MCF 10A (cell line): Measurements from ENCODE around the gene ZIC2. TPM values are rescaled to one million over a fixed set of nuclear protein-coding genes. Genes with fewer than 3 reads are reported as not detected.

Experiments
- BruUV-seq: library from RNA; stranded (reverse); fragments of 400-500 nt; replicated peaks from 2 replicates; lab custom pipeline; 2021; lab: Mats Ljungman, UMichigan
- CTCF ChIA-PET: fragments of 300-600 bp; sonication (Branson Sonifier 250); formaldehyde crosslinking; extraction: SDS; loops from one replicate; lab custom pipeline; 2021; ENCODE audit warnings: antibody characterized with exemption, inconsistent platforms; lab: Yijun Ruan, JAX
- POLR2A ChIA-PET: fragments of 300-600, 350-650 bp; sonication (Branson Sonifier 250); formaldehyde crosslinking; extraction: SDS; loops from one replicate; lab custom pipeline; 2020; ENCODE audit warnings: antibody characterized with exemption, inconsistent platforms; lab: Yijun Ruan, JAX
- DNase-seq: peaks from one replicate; pipeline ENCODE4 v3.0.0-alpha.2; 2018; ENCODE audit not compliant: unreplicated experiment
- H3K27ac Mint-ChIP-seq: one replicate; pipeline ENCODE4 v1.8.0; 2022; ENCODE audit warnings: mild to moderate bottlenecking, low read depth, mixed read lengths; ENCODE audit not compliant: unreplicated experiment
- H3K27me3 Mint-ChIP-seq: one replicate; pipeline ENCODE4 v1.8.0; 2022; ENCODE audit warnings: mixed read lengths; ENCODE audit not compliant: insufficient read depth, unreplicated experiment
- H3K36me3 Mint-ChIP-seq: one replicate; pipeline ENCODE4 v1.8.0; 2022; ENCODE audit warnings: mild to moderate bottlenecking, moderate library complexity, mixed read lengths; ENCODE audit not compliant: insufficient read depth, unreplicated experiment
- H3K4me1 Mint-ChIP-seq: one replicate; pipeline ENCODE4 v1.8.0; 2022; ENCODE audit warnings: mixed read lengths; ENCODE audit not compliant: insufficient read depth, unreplicated experiment
- H3K4me3 Mint-ChIP-seq: one replicate; pipeline ENCODE4 v1.8.0; 2022; ENCODE audit warnings: mild to moderate bottlenecking, moderate library complexity, mixed read lengths; ENCODE audit not compliant: unreplicated experiment
- H3K9me3 Mint-ChIP-seq: one replicate; pipeline ENCODE4 v1.8.0; 2022; ENCODE audit warnings: mixed read lengths; ENCODE audit not compliant: unreplicated experiment
- intact Hi-C: fragments of 100-400 bp; cut with micrococcal nuclease; formaldehyde crosslinking; loops from 2 replicates; pipeline ENCODE4 v1.14.1; 2022
- total RNA-seq: library from RNA; stranded (reverse); gene quantifications from 2 replicates; pipeline ENCODE4 v1.2.3, GENCODE V29; 2022
- TF ChIP-seq, protein P1 (sequence below): fragments of 200-600 bp; IDR thresholded peaks from one replicate; pipeline ENCODE4 v1.8.0; 2022; ENCODE audit warnings: antibody characterized with exemption, mild to moderate bottlenecking; ENCODE audit not compliant: unreplicated experiment

The ZIC2 gene
- total RNA-seq, 1 experiment from 2014 or later, result 8.2 TPM

DNA sequence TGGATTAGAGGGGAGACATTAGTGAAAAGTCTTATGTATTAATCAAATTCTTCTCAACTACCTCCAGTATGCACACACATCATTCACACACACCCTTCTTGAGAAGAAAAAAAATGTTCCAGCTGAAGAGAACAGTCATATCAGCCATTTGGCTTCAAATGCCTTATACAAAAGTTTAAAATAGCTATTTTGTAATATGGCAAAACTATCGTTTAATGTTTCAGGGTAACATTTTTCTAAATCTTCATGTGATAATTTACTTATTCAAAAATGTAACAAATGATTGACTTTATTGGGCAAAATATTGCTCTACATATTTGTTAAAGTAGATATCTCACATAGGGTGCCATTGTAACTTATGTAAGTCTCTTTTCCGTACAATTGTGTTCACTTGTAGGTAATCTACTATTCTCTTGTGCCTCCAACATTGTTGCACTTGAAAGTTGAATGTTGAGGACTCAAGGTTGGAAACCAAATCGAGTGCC lies 13.6 kb downstream of the ZIC2 start:
- Mint-ChIP-seq H3K36me3 (no peaks in the 10 kb centered on the region), H3K4me3 (no peak overlapping the region), H3K4me1 (peaks cover 13% of the 10 kb centered on the region), H3K27ac (no peak overlapping the region), H3K9me3 (no peaks in the 10 kb centered on the region), H3K27me3 (peaks cover 38% of the 10 kb centered on the region)
- BruUV-seq, result no TSS peak
- ChIA-PET POLR2A (interaction anchor here (0.7 kb wide), 1 partner anchor 19 kb away, joined by 3 read pairs; no protein-coding TSS in a partner anchor), CTCF (interaction anchor here (0.8 to 1.5 kb wide), 2 partner anchors 239 to 560 kb away, joined by 3 read pairs; no protein-coding TSS in a partner anchor)
- intact Hi-C loops, result no loop called here
- no peak for DNase-seq
- TF ChIP-seq, protein P1, sequence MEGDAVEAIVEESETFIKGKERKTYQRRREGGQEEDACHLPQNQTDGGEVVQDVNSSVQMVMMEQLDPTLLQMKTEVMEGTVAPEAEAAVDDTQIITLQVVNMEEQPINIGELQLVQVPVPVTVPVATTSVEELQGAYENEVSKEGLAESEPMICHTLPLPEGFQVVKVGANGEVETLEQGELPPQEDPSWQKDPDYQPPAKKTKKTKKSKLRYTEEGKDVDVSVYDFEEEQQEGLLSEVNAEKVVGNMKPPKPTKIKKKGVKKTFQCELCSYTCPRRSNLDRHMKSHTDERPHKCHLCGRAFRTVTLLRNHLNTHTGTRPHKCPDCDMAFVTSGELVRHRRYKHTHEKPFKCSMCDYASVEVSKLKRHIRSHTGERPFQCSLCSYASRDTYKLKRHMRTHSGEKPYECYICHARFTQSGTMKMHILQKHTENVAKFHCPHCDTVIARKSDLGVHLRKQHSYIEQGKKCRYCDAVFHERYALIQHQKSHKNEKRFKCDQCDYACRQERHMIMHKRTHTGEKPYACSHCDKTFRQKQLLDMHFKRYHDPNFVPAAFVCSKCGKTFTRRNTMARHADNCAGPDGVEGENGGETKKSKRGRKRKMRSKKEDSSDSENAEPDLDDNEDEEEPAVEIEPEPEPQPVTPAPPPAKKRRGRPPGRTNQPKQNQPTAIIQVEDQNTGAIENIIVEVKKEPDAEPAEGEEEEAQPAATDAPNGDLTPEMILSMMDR, result no peak

DNA sequence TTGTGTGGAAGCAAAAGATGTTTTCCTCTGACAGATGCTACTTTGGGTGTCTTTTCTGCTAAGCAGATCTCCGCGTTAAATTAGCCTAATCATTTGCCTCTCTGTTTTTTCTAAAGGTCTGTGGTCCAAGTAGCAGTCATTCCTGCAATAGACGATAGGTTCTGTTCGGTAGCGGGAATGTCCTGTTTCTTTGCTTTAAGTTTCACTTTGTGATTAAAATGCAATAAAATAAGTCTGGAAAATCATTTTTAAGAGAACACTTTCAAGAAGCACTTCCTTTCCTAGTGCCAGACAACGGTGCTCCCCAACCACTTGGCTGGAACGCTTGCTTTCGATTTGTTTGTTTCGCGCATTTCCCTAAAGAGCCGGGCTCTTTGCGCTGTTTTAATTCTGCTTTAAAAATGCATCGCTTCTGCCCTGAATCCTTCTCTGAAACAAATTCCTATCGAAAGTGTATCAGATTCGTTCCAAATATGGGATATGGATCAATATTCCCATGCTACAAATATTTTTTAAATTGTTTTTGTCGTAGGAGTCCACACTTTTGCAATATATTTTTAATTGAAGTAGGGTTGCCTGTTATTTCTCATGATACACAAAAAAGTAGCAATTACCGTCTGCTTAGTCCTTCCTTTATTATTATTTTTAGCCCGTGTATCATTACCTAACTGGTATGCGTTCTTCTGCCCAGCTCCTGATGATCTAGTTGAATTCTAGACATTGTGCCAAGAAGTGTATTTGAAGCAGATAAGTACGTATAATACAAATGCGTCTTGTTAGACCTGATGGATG lies 14.2 kb downstream of the ZIC2 start:
- Mint-ChIP-seq H3K27ac (no peak overlapping the region), H3K4me1 (peaks cover 13% of the 10 kb centered on the region), H3K36me3 (no peaks in the 10 kb centered on the region), H3K4me3 (no peak overlapping the region), H3K9me3 (no peaks in the 10 kb centered on the region), H3K27me3 (peaks cover 38% of the 10 kb centered on the region)
- DNase-seq, result no peak
- ChIA-PET CTCF (interaction anchor here (1.5 kb wide), 1 partner anchor 560 kb away, joined by 3 read pairs; no protein-coding TSS in a partner anchor), POLR2A (interaction anchor here (0.9 kb wide), 1 partner anchor 14 kb away, joined by 3 read pairs; the partner anchor contains the start of gene ZIC2)
- TF ChIP-seq, protein P1, result no peak
- BruUV-seq, result no TSS peak
- intact Hi-C loops, result no loop called here

DNA sequence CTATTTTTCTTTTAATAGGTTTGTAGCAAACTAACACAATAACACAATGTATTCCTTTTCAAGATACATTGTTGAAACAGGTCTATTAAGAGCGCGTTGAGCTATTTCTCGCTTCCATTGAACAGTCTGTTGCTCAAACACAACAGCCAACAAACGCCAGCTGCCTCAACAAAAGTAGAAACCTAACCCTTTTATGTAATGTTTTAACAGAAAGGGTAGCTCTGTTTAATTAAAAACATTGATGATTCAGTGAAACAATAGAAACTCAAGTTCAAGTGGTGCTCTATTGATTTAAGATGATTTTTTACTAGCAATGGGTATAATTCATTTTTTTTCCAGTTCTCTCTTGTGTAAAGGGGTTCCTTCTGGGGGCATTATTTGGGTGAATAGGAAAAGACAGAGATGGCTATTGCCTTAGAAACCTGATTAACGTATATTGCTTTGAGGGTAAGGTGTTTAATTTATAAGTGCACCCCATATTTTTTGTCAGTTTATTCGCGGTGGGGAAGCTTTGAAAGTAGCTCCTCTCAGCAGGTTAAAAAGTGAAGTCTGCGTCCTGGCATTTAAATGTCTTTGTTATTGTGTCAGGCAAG lies 14.9 kb downstream of the ZIC2 start:
- TF ChIP-seq, protein P1, result no peak
- POLR2A ChIA-PET, result interaction anchor here (0.6 to 0.9 kb wide), 2 partner anchors 15 to 527 kb away, joined by 3 read pairs; partner anchors contain the start of gene ZIC2
- H3K4me1 Mint-ChIP-seq, result peaks cover 13% of the 10 kb centered on the region
- DNase-seq, result no peak
- no peak overlapping the region for H3K4me3 Mint-ChIP-seq
- no peaks in the 10 kb centered on the region for H3K36me3 Mint-ChIP-seq
- CTCF ChIA-PET, result interaction anchor here (1.5 kb wide), 1 partner anchor 561 kb away, joined by 3 read pairs; no protein-coding TSS in a partner anchor
- no TSS peak for BruUV-seq
- H3K27ac Mint-ChIP-seq, result no peak overlapping the region
- no peaks in the 10 kb centered on the region for H3K9me3 Mint-ChIP-seq
- intact Hi-C loops, result no loop called here
- H3K27me3 Mint-ChIP-seq, result peaks cover 38% of the 10 kb centered on the region

DNA sequence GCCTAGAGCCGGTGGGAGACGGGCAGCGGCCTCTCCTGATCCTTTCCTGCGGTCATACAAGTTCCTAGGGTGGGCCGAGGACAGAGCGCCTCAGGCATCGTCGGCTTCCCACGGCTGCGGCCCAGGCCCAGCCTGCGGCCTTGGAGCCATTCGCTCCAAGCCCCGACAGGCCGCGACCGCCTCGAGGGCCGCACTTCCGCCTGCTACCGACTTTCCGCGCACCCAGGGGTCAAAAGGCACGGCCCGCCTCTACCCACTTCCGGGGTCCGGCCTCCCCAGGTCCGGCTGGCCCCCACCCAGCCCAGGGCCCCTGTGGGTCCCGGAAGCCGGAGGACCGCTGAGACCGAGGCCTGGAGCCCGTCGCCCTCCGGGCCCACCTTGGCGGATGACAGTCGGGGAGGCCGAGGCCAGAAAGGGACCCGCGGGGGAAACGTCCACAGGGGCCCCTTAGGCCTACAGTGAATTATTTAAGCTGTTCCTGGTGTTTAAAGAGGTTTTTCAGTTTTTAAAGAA lies 16.2 kb downstream of the ZIC2 start:
- DNase-seq, result no peak
- H3K27me3 Mint-ChIP-seq, result peaks cover 38% of the 10 kb centered on the region
- ChIA-PET CTCF (interaction anchor here (0.6 kb wide), 1 partner anchor 1575 kb away, joined by 3 read pairs; no protein-coding TSS in a partner anchor), POLR2A (no interaction called here)
- H3K4me1 Mint-ChIP-seq, result peaks cover 7% of the 10 kb centered on the region
- H3K27ac Mint-ChIP-seq, result no peak overlapping the region
- H3K36me3 Mint-ChIP-seq, result no peaks in the 10 kb centered on the region
- TF ChIP-seq, protein P1, result no peak
- BruUV-seq, result no TSS peak
- intact Hi-C loops, result no loop called here
- H3K4me3 Mint-ChIP-seq, result no peak overlapping the region
- H3K9me3 Mint-ChIP-seq, result no peaks in the 10 kb centered on the region
